Epithelial cell of proximal tubule (primary cell): ENCODE measurements around the gene CD72. TPM values are rescaled to one million over a fixed set of nuclear protein-coding genes. Genes with fewer than 3 reads are reported as not detected.
"Not testable (repeated sequence)": the region's sequence is repeated elsewhere in the genome, so short reads cannot be mapped to it uniquely, and the experiment has no call there.

Source experiments
- DNase-seq: peaks from one replicate; pipeline ENCODE4 v3.0.0-alpha.2; 2011; ENCODE audit warnings: low read depth
- H3K4me3 ChIP-seq: 2 replicates; pipeline ENCODE4 v1.5.1; 2011; ENCODE audit warnings: low read depth, mild to moderate bottlenecking, low read length
- CTCF ChIP-seq: conservative IDR thresholded peaks from 2 replicates; pipeline ENCODE4 v1.5.1; 2012; ENCODE audit warnings: low read depth, mild to moderate bottlenecking, low read length
- total RNA-seq: library from RNA; depleted of rRNA; stranded (reverse); fragments of >200 nt; gene quantifications from 2 replicates; pipeline ENCODE4 v1.2.3, GENCODE V29; 2015

CD72 gene
- total RNA-seq, 1 donor from 2014 or later, result 1.2 TPM

- H3K4me3 ChIP-seq, result no peak within 1 kb of the TSS
- TF ChIP-seq CTCF, result no peak
- no peak for DNase-seq
Measured at GRCh38 chr9:35650341-35651158, 32.3 kb upstream of the CD72 start, which contains the start of gene SIT1. Gene SIT1, minus strand, starts transcription at chr9:35650931. Its CDS starts 78 bp downstream, at chr9:35650853.

- no peak for DNase-seq
- no peak for TF ChIP-seq CTCF
Measured at GRCh38 chr9:35649431-35650340, 31.5 kb upstream of the CD72 start.

GRCh38 chr9:35646533-35647265 lies 28.5 kb upstream of the CD72 start:
- TF ChIP-seq CTCF, result peak; percentile 74
- peak overlapping the region; percentile 69 for H3K4me3 ChIP-seq
- no peak for DNase-seq

More at GRCh38 chr9:35649431-35650340, 31.5 kb upstream of the CD72 start:
- no peak overlapping the region for H3K4me3 ChIP-seq

- peak overlapping the region; percentile 69 for H3K4me3 ChIP-seq
- peak; percentile 41 for TF ChIP-seq CTCF
- no peak for DNase-seq
Measured at GRCh38 chr9:35646153-35646532, 27.9 kb upstream of the CD72 start.

GRCh38 chr9:35645736-35646135 lies 27.5 kb upstream of the CD72 start:
- DNase-seq, result not testable (repeated sequence)
- peak overlapping the region; percentile 69 for H3K4me3 ChIP-seq

GRCh38 chr9:35643046-35643445 lies 24.8 kb upstream of the CD72 start:
- no peak for DNase-seq
- TF ChIP-seq CTCF, result no peak
- H3K4me3 ChIP-seq, result no peak overlapping the region

GRCh38 chr9:35641478-35641877 lies 23.3 kb upstream of the CD72 start:
- H3K4me3 ChIP-seq, DNase-seq: not testable (repeated sequence)

GRCh38 chr9:35640431-35640830 lies 22.2 kb upstream of the CD72 start:
- not testable (repeated sequence) for H3K4me3 ChIP-seq, DNase-seq
